ENCODE data around the gene ZFPM1.
A peak's percentile ranks its signal among the peaks of the same experiment; 100 is the strongest.
"Not testable (repeated sequence)": the region's sequence is repeated elsewhere in the genome, so short reads cannot be mapped to it uniquely, and the experiment has no call there.

ZFPM1 gene

DNA sequence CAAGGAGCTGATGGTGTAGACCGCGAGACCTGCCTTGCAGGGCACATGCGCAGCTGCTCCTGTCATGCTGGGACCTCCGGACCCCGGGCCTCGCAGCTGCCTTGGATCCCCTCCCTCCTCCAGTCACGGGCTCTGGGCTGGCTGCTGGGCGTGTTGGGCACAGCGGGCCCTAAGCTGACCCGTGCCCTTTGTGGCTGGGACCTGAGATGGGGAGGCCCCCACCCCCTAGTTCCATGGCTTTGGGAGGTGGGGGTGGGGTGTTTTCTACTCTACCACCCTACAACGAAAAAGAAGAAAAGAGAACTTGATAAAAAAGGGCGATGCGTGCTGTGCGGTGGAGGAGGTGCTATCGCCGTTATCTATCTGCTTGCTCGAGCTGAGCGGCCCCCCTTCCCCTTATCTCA is 14.5 kb downstream of the ZFPM1 start:
- ATAC-seq: no peak

DNA sequence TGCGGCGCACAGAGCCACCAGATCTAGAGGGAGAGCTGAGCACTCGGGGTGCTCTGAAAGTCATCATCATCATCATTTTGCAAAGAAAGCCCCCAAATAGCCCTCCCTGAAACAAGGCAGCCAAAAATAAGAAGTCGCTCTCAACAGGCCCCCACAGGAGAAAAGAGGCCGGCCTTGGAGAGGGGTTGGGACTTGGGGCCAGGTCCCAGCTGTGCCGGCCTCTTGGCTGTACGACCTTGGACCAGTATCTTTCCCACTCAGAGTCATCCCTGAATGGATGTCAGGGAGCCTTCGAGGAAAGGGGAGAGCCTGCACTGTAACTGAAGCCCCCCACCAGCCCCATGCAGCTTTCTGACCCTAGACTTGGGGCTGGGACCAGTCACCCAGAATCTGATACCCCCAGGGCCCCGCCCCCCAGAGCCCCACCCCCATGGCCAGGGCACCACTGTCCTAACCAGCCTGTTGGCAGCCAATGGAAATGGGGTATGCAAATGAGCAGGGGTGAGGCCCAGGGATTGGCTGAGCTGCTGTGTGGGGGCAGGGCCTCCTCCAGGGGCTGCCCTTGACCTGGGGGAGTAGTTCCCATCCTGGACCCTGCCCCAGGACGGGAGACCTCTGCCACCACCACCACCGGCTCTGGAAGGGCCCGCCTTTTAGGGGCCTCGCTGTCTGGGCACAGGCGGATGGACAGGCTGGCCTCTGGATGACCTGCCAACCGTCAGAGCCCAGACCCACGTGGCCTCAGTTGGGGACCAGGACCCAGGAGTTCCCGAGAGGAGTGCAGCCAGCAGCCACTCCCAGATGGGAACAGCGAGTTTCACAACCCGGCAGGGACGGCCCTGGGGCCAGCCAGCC is 15.4 kb downstream of the ZFPM1 start:
- peak; percentile 26 to 55 for ATAC-seq

DNA sequence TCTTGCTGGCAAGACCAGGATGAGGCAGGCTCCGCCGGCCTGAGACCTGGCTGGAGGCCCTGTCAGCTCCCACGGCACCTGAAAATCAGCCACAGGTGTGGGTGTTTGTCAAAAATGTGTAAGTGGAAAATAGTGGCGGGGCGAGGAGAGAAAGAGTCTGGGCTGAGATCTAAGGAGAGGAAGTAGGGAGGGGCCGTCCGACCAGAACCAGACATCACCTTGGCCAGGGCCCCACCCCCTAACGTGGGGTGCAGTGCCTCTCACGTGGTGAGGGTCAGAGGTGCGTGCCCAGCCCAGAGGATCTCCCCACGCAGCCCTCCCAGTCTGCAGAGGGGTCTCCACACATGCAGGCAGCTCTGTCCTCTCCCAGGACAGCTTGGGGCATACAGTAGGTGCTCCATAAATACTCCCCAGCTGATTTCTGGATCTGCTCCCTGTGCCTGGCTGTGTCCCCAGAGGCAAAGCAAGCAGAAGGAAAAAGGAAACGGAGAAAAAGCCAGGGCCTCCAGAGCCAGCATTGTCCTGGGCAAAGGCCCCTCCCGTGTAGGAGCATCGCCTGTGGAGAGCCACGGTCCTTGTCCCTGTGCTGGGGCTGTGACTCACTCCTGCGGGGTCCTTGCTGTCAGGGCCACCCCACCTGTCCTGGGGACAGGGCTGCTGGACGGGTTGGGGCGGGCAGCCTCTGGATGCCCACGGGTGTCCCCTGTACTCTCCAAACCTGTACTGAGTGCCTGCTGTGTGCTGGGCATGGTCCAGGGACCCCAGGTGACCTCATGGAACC is 16.7 kb downstream of the ZFPM1 start:
- ATAC-seq: peak; percentile 42 to 50

DNA sequence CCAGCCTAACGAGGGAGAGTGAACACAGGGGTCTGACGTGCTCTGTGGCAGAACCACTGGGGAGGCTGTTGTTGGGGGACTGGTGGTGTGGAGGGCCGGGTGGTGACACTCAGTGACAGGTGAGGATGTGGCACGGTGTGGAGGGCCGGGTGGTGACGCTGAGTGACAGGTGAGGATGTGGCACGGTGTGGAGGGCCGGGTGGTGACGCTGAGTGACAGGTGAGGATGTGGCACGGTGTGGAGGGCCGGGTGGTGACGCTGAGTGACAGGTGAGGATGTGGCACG is 17.3 kb downstream of the ZFPM1 start:
- not testable (repeated sequence) for ATAC-seq

DNA sequence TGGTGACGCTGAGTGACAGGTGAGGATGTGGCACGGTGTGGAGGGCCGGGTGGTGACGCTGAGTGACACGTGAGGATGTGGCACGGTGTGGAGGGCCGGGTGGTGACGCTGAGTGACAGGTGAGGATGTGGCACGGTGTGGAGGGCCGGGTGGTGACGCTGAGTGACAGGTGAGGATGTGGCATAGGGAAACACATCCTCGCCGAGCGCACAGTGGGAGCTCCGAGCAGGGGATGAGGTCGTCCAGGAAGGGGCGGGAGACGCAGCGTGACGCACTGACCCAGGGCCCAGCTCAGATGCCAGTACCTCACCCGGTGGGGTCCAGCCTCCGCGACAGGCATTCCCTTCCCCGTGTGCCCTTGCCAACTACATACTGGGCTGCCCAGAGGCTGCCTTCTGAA is 17.6 kb downstream of the ZFPM1 start:
- ATAC-seq: not testable (repeated sequence)

DNA sequence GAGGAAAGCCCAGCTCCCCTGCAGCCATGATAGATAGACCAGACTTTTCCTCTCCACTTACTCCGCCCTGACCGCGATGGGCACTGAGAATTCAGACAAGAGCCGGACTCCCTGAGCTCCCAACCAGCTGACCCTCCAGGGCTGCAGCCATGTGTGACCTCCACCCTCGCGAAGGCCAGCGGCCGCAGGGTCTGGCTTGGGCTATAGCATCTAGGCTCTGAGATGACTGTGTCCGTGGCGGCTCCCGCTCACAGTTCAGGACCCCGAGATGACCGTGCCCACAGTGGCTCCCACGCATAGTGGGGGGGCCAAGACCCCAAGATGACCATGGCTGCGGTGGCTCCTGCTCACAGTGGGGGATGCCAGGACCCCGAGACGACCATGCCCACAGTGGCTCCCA is 18.0 kb downstream of the ZFPM1 start:
- no peak for ATAC-seq

DNA sequence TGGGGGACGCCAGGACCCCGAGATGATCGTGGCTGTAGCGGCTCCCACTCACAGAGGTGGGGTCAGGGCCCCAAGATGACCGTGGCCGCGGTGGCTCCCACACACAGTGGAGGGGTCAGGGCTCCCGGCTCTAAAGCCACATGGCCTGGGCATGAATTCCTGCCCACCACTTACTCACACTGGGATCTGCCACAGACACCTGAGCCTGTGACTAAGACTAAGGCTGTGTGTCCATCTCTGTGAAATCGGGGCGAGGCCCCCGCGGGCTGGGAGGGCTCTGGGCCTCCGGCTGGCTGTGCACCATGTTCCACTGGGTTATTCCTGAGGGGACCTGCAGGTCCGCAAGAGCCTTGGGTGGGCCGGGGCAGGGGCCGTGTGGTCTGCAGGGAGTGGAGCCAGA is 18.5 kb downstream of the ZFPM1 start:
- no peak for ATAC-seq

DNA sequence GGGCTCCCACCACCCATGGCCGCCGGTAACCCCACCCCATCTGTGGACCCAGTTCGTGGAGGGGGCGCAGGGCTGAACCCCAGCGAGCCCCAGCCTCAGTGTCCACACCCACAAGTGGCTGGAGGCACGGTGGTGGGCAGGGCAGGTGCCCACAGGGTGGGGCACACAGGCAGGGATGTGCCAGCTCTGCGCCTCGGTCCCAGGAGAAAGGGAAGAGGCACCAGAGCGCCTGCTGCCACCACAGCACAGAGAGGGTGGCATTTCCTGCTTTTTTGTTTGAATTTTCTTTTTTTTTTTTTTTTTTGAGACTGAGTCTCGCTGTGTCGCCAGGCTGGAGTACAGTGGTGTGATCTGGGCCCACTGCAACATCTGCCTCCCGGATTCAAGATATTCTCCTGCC is 19.0 kb downstream of the ZFPM1 start:
- no peak for ATAC-seq

DNA sequence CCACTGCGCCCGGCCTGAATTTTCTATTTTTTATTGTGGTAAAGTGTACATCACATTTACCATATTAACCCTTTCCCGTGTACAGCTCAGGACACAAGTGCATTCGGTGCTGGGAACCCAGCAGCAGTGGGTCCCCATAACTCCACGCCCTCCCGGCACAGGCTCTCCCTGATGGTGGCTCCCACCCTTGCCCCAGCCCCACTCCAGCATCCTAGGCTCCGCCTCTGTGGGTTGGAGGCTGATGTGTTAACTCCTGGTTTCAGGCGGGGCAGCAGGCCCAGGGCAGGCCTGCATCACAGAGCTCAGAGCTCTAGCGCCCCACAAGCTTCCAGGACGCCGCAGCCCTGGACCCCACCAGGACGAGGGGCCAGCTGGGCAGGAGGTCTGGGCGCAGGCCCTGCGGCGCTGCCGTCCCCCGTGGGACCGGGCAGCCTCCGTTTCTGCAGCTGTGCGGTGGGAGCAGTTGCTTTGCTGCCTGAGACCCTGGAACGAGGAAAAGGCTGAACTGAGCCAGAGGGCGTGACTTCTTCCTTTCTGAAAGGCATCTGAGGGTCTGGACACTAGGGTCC is 19.6 kb downstream of the ZFPM1 start:
- no peak for ATAC-seq

DNA sequence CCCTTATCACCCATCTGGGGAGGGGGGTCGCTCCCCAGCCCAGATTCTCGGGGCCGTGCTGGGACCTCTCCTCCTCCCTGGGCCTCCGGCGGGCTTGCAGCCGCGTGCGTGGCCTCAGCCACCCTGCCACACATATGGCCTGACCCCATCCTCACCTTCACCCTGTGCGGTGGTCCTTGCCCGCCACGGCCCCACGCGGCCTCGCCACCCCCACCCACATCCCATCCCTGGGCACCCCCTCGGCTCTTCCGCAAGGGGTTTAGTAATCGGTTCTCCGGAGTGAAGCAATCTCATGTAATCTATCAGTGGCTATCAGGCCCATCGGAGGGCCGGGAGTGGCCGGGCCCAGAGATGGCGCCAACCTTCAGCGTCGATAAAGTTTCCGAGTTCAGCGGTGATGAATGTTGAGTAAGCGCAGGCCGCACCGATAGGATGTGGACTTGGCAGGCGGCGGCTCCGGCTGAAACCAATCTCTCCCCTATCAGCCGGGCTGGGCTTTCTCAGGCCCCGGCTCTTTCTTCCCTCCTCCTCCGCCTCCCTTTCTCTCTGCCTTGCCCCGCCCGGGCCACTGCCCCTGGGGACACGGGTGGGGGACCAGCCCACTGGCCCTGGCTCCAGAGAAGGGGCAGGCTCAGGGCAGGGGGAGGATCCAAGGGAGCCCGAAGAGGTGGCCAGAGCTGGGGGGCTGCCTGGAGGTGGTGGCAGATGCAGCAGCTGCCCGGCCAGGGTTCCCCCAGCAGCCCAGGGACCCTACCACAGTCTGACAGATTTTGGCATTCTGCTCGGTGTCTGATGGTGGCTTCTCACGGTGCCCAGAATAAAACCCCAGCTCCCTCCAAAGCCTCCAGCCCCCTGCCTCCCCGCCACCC is 20.8 kb downstream of the ZFPM1 start:
- ATAC-seq: no peak

DNA sequence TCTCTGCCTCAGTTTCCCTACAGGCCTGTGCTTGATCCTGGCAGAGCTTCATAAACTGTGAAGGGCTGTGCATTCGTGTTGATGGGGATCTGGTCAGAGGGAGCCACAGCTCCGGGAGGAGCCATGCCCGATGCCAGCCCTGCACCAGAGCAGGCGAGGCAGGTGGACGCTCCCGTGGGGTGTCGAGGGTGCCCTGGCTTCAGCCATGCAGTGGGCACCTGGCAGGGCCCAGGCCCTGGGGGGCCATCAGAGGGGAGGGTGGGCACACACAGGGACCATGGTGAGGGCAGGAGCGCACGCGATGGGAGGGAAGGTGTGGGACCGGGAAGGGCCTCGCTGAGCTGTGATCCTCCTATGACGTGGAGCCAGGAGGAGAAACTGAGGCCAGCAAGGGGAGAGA is 22.0 kb downstream of the ZFPM1 start:
- no peak for ATAC-seq

DNA sequence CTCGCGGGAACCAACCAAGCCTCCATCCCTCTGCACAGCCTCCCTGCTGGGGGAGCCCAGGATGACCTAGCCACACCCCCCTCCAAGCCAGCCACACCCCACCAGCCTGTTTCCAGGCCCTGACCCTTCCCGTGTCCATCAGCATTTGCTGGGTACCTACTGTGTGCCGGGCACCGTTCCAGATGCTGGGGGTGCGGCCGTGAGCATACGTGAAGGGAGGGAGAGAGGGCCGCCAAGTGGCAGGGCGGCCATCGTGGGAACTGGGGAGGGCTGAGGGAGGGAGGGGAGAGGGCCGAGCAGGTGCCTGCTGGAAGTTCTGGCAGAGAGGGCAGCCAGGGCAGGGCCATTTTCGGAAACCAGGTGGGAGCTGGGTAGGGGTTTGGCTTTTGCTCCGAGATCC is 23.1 kb downstream of the ZFPM1 start:
- ATAC-seq: no peak

DNA sequence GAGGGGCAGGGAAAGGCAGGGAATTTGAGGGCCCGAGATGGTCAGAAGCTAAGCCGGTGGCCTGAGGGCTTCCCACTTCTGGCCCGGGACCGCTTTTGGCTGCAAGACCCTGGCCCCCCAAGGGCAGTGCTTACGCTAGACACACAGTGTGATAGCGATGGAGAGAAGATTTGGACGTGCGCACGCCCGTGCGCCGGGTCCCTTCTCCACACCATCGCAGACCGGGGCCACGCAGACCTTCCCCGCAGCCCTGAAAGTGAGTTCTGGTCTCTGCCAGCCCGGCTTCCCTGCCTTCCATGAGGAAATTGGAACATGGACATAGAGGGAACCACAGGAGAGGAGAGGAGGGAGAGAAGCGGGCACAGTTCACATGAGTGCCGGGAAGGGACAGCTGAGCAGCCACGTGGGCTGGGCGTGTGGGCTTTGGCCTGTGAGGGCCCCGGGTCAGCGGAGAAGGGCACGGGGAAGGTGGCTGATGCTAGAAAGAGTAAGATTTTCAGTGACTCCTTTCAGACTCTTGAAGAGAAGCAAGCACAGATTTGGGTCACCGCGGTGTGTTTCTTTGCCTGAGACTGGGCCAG is 23.8 kb downstream of the ZFPM1 start:
- no peak for ATAC-seq

DNA sequence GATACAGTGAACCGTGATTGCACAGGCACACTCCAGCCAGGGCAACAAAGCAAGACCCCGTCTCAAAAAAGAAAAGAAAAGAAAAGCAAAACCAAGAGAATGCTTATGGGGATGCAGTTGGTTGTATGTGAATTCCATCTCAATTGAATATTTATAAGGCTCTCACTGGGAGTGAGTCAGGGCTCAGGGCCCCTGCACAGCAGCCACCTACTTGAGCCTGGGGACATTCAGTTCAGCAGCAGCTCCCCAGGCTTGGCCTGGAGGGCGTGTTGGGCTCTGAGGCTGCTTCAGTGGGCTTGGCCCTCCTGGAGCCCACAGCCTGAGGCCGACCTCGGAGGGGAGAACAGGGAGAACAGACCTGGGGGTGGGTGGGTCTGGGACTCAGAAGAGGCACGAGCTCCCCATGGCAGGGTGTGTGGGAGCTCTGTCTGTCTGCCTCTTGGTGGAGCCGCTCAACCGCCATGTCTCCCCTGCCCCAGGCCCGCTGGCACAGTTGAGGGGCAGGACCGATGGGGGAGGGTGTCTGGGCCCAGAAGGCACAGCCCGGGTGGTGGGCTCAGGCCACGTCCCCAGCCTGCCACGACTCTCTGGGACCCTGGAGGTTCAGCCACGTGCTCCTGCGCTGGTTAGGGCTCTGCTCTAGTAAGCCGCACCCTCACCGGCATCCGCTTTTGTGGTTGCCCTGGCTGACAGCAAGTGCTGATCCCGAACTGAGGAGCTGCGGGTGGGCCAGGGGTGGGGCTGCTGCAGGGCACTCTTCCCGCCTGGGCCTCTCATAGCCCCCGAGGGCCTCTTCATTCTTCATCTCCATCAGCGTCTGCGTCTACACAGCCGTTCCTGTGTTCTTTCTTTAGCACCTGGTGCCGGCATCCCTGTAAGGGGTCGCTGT is 24.8 kb downstream of the ZFPM1 start:
- ATAC-seq: peak; percentile 51 to 54

DNA sequence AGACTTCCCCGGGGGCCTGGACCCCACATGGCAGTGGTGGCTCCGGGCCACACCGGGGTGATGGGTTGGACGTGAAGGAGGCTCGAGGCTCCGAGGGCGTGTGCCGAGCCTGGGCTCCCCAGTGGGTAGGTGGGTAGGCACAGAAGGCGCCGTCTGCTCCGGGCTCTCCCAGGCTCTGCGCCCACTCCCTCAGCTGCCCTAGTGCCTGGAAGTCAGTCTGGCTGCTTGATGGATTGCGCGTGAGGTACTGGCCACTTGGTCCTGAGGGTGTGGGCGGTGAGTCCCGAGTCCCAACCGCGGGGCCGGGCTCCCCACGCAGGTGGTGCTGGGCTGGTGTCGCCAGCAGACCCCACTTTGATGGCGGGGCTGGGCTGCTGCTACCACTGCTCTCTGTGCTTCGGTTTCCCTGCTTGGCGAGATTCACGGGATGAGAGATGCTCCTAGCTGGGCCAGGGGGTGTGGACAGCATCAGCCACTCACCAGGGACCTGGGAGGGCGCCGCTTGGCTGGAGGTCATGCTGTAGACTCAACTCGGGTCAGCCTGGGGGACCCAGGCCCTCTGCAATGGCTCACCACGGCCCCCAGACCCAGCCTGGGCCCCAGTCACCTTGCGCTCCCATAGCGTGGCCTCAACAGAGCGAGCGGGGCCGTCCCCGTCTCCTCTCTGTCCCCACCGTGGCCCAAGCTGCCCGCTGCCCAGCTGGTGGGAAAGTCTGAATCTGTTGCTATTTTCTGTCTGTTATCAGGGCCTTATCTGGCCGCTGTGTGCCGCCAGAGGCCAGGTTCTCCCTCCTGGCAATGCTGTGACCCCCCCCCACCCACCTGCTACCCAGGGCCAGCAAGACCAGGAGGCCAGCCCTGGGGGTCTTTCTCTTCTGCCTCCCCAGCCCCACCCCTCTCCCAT is 26.1 kb downstream of the ZFPM1 start:
- ATAC-seq: no peak

DNA sequence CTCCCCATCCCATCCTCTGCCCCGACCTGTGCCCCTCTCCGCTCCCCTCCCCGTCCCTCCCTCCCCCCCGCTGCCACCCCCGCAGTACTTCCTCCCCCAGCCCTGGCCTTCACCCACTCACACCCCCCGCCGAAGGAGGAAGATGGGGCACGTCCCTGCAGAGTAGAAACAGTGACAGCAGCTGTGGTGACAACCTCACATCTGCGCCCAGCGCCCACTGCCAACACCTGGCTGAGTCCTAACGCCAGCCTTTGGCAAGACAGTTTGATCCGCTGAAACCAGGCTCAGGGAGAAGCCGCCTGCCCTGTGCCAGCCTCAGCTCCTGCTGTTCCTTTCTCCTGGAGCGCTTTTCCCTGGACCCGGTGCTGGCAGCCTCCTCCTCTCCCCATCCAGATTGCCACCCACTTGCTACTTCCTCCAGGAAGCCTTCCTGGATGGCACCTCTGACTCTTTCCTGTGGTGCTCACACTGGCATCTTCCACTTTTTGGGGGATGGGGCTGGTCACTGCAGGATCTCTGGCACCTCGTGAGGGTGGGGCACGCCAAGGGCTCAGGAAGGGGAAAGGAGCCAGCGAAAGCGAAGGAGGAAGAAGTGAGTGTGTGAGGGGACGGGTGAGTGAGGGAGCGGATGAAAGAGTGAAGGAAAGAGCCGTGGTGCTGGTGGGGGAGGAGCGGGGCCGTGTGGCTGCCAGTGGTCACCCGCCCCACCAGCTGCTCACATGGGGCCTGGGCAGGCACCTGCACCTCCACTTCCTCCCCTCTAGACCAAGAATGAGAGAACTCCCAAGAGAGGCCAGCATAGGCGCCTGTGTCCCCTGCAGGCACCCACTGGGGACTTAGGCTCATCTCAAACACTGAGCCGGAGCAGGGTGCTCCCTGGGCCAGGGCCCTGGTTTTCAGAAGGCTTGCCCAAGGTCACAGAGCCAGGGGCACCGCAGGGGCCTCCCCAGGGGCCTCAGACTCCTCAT is 27.0 kb downstream of the ZFPM1 start:
- peak; percentile 51 to 63 for ATAC-seq

DNA sequence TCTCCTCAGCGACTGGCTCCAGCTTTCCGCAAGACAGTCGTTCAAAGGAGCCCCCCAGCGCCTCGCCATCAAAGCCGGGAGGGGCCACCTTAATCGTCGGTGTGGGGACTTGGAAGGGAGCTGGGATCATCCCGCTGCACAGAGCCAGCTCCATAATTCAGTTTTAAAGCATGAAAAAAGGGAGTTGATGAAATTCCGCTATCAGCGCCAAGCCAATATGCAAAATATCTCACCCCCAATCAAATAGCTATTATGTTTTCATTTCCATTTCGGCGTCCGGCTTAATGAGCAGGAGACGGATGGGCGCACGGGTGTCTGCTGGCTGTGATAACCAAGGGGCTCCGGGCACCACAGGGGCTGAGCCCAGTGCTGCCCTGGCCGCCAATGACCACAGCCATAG is 27.7 kb downstream of the ZFPM1 start:
- ATAC-seq: no peak

DNA sequence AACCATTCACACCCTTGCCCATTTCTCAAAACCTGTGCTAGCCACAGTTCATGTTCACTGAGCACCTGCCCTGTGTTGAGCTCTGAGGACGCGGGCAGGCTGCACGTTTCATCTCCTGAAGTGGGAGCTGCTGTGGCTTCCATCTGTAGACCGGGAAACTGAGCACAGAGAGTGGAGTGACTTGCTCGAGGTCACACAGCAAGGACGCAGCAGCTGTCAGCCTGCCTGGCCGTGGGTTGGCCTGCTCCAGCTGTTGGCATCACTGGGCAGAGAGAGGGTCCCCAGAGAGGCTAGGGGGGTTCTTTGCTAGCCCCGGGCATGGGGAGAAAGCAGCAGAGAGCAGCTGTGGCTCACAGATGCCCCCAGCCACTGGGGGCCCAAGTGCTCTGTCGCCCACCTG is 28.8 kb downstream of the ZFPM1 start:
- no peak for ATAC-seq

Data from activated CD4-positive, CD25-positive, alpha-beta regulatory T cell treated with anti-CD3 and anti-CD28 coated beads, Interleukin-2, amount 50 U/mL, for 24 hours (primary cell).